ENCODE measurements around the gene ABTB1.
A peak's percentile ranks its signal among the peaks of the same experiment; 100 is the strongest.

The ABTB1 gene

GRCh38 chr3:127651516-127652172 is 21.1 kb upstream of the ABTB1 start:
- Histone ChIP-seq H3K4me3 (ENCODE audit: low read depth, low read length) (no peak overlapping the region), H3K9me3 (ENCODE audit: control insufficient read depth, insufficient read depth, low read depth, low read length) (no peaks in the 10 kb centered on the region), H3K4me1 (ENCODE audit: control insufficient read depth, insufficient read depth, low read length) (no peaks in the 10 kb centered on the region), H3K36me3 (ENCODE audit: control insufficient read depth in 2 of 2, insufficient read depth in 1 of 2, low read length in 2 of 2) (peaks cover 0 to 6% of the 10 kb centered on the region in 2 experiments; a peak in 1 of 3 replicates), H3K27ac (ENCODE audit: extremely low read depth, low read depth, low read length) (no peak overlapping the region)
- CTCF ChIA-PET = interaction anchor here (0.6 to 2.7 kb wide), 12 partner anchors 8 to 886 kb away, joined by 3 to 14 read pairs (median 4); no protein-coding TSS in a partner anchor
- TF ChIP-seq ZNF658 (tag by site-specific recombination; IDR thresholded peaks at IDR 0.05) = no peak
- TF ChIP-seq ZNF776 (tag by site-specific recombination; IDR thresholded peaks at IDR 0.05; ENCODE audit: borderline replicate concordance) = no peak
- TF ChIP-seq GFI1B (tag by site-specific recombination; IDR thresholded peaks at IDR 0.05) = no peak
- TF ChIP-seq SCRT2 (tag by site-specific recombination; IDR thresholded peaks at IDR 0.05) = no peak
- no peak for TF ChIP-seq ZNF132 (tag by site-specific recombination; IDR thresholded peaks at IDR 0.05; ENCODE audit: borderline replicate concordance)
- TF ChIP-seq TCF7L2 (IDR thresholded peaks at IDR 0.05; ENCODE audit: borderline replicate concordance, low read depth, low read length) = no peak
- TF ChIP-seq ZNF133 (tag by site-specific recombination; IDR thresholded peaks at IDR 0.05) = no peak
- no peak for TF ChIP-seq ZNF155 (tag by site-specific recombination; IDR thresholded peaks at IDR 0.05)
- no peak for TF ChIP-seq SP3 (tag by site-specific recombination; IDR thresholded peaks at IDR 0.05)
- no peak for TF ChIP-seq ZNF629 (tag by site-specific recombination; IDR thresholded peaks at IDR 0.05)
- no peak for TF ChIP-seq KLF8 (tag by site-specific recombination; IDR thresholded peaks at IDR 0.05)
- TF ChIP-seq EGR2 (tag by site-specific recombination; IDR thresholded peaks at IDR 0.05; ENCODE audit: low read depth) = no peak
- TF ChIP-seq ZNF473 (tag by site-specific recombination; IDR thresholded peaks at IDR 0.05) = no peak
- TF ChIP-seq ZNF16 (tag by site-specific recombination; IDR thresholded peaks at IDR 0.05; ENCODE audit: low read depth) = no peak
- no peak for TF ChIP-seq ZNF174 (tag by site-specific recombination; IDR thresholded peaks at IDR 0.05)
- POLR2A ChIA-PET = no interaction called here

GRCh38 chr3:127652246-127652995 is 20.3 kb upstream of the ABTB1 start:
- TF ChIP-seq ZNF561 (tag by site-specific recombination; IDR thresholded peaks at IDR 0.05; ENCODE audit: borderline replicate concordance) = no peak
- no peak for TF ChIP-seq SCRT2 (tag by site-specific recombination; IDR thresholded peaks at IDR 0.05)
- peak; percentile 93 for TF ChIP-seq GLIS1 (tag by site-specific recombination; IDR thresholded peaks at IDR 0.05)
- no peak for TF ChIP-seq ZNF596 (tag by site-specific recombination; IDR thresholded peaks at IDR 0.05)
- no peak for TF ChIP-seq ZNF214 (tag by site-specific recombination; IDR thresholded peaks at IDR 0.05; ENCODE audit: borderline replicate concordance)
- peak; percentile 37 for TF ChIP-seq CTCF (tag by site-specific recombination; IDR thresholded peaks at IDR 0.05)
- TF ChIP-seq ZNF221 (tag by site-specific recombination; IDR thresholded peaks at IDR 0.05; ENCODE audit: borderline replicate concordance) = no peak
- 0 out of 2 replicates have a peak, but pooled peaks have one; percentile 35 for TF ChIP-seq ZNF660 (tag by site-specific recombination; IDR thresholded peaks at IDR 0.05)
- TF ChIP-seq ZNF654 (tag by site-specific recombination; IDR thresholded peaks at IDR 0.05; ENCODE audit: low read depth) = peak; percentile 70
- ChIA-PET CTCF (interaction anchor here (0.6 to 2.7 kb wide), 16 partner anchors 9 to 1101 kb away, joined by 3 to 14 read pairs (median 4); no protein-coding TSS in a partner anchor), POLR2A (no interaction called here)
- H3K4me3 ChIP-seq (ENCODE audit: low read depth, low read length) = no peak overlapping the region
- H3K27ac ChIP-seq (ENCODE audit: extremely low read depth, low read depth, low read length) = no peak overlapping the region
- no peaks in the 10 kb centered on the region for H3K4me1 ChIP-seq (ENCODE audit: control insufficient read depth, insufficient read depth, low read length)
- no peaks in the 10 kb centered on the region for H3K9me3 ChIP-seq (ENCODE audit: control insufficient read depth, insufficient read depth, low read depth, low read length)
- peaks cover 0 to 5% of the 10 kb centered on the region in 2 experiments; a peak in 1 of 3 replicates for H3K36me3 ChIP-seq (ENCODE audit: control insufficient read depth in 2 of 2, insufficient read depth in 1 of 2, low read length in 2 of 2)

All from HEK293 (cell line).